Trophoblast cell (in vitro differentiated cells and primary cell): ENCODE measurements around the gene DCP2.
A peak's percentile ranks its signal among the peaks of the same experiment; 100 is the strongest.

ENCODE experiments used
- DNase-seq, 2 donors: peaks; one replicate each; pipeline ENCODE4 v3.0.0-alpha.2; 2016
- H2AFZ ChIP-seq: 2 replicates; pipeline ENCODE4 v1.6.1; 2013; ENCODE audit warnings: low read length, moderate library complexity, mild to moderate bottlenecking; ENCODE audit not compliant: insufficient read depth, poor library complexity
- H2AK5ac ChIP-seq: 2 replicates; pipeline ENCODE4 v1.6.1; 2013; ENCODE audit warnings: mild to moderate bottlenecking, low read length
- H2BK120ac ChIP-seq: 2 replicates; pipeline ENCODE4 v1.6.1; 2013; ENCODE audit warnings: low read length, mild to moderate bottlenecking, moderate library complexity; ENCODE audit not compliant: insufficient read depth, poor library complexity
- H2BK12ac ChIP-seq: 2 replicates; pipeline ENCODE4 v1.6.1; 2013; ENCODE audit warnings: mild to moderate bottlenecking, low read length, moderate library complexity
- H2BK5ac ChIP-seq: 2 replicates; pipeline ENCODE4 v1.6.1; 2013; ENCODE audit warnings: low read length, low read depth, moderate library complexity, mild to moderate bottlenecking; ENCODE audit not compliant: poor library complexity
- H3K14ac ChIP-seq: 2 replicates; pipeline ENCODE4 v1.6.1; 2013; ENCODE audit warnings: mild to moderate bottlenecking, low read length
- H3K18ac ChIP-seq: 2 replicates; pipeline ENCODE4 v1.6.1; 2013; ENCODE audit warnings: mild to moderate bottlenecking, low read length
- H3K23ac ChIP-seq: 2 replicates; pipeline ENCODE4 v1.6.1; 2013; ENCODE audit warnings: low read length
- H3K27ac ChIP-seq: 2 replicates; pipeline ENCODE4 v1.5.1; 2013; ENCODE audit warnings: low read depth, mild to moderate bottlenecking, inconsistent platforms, low read length, moderate library complexity
- H3K27me3 ChIP-seq: 2 replicates; pipeline ENCODE4 v1.6.1; 2013; ENCODE audit warnings: inconsistent platforms, mild to moderate bottlenecking, low read length, moderate library complexity; ENCODE audit not compliant: insufficient read depth
- H3K36me3 ChIP-seq, 2 experiments: 1 replicate in 1 of 2; 2 replicates in 1 of 2; pipeline ENCODE4 v1.6.1; 2013; ENCODE audit warnings: low read length in 2 of 2, mild to moderate bottlenecking in 2 of 2, moderate library complexity in 1 of 2; ENCODE audit not compliant: insufficient read depth in 2 of 2, control insufficient read depth in 1 of 2
- H3K4ac ChIP-seq: 2 replicates; pipeline ENCODE4 v1.6.1; 2013; ENCODE audit warnings: low read depth, mild to moderate bottlenecking, low read length, moderate library complexity
- H3K4me1 ChIP-seq, 2 experiments: 1 replicate in 1 of 2; 2 replicates in 1 of 2; pipeline ENCODE4 v1.6.1; 2013; ENCODE audit warnings: low read length in 2 of 2, mild to moderate bottlenecking in 2 of 2, moderate library complexity in 1 of 2; ENCODE audit not compliant: insufficient read depth in 2 of 2, control insufficient read depth in 1 of 2
- H3K4me2 ChIP-seq: 2 replicates; pipeline ENCODE4 v1.6.1; 2013; ENCODE audit warnings: inconsistent platforms, mild to moderate bottlenecking, low read length, moderate library complexity
- H3K4me3 ChIP-seq: 2 replicates; pipeline ENCODE4 v1.5.1; 2013; ENCODE audit warnings: mild to moderate bottlenecking, low read depth, low read length, inconsistent platforms
- H3K79me1 ChIP-seq: one replicate; pipeline ENCODE4 v1.6.1; 2013; ENCODE audit warnings: low read length
- H3K79me2 ChIP-seq: 2 replicates; pipeline ENCODE4 v1.6.1; 2013; ENCODE audit warnings: low read length, mild to moderate bottlenecking; ENCODE audit not compliant: control insufficient read depth, insufficient read depth, poor library complexity
- H3K9ac ChIP-seq: 2 replicates; pipeline ENCODE4 v1.6.1; 2013; ENCODE audit warnings: mild to moderate bottlenecking, low read length
- H3K9me3 ChIP-seq: 2 replicates; pipeline ENCODE4 v1.6.1; 2013; ENCODE audit warnings: low read depth, mild to moderate bottlenecking, control low read depth, inconsistent platforms, low read length; ENCODE audit not compliant: insufficient read depth
- H4K12ac ChIP-seq: 2 replicates; pipeline ENCODE4 v1.6.1; 2013; ENCODE audit warnings: low read depth, mild to moderate bottlenecking, low read length, moderate library complexity
- H4K8ac ChIP-seq: 2 replicates; pipeline ENCODE4 v1.6.1; 2013; ENCODE audit warnings: low read depth, mild to moderate bottlenecking, low read length, moderate library complexity
- H4K91ac ChIP-seq: one replicate; pipeline ENCODE4 v1.6.1; 2013; ENCODE audit warnings: low read depth, mild to moderate bottlenecking, low read length, moderate library complexity
- WGBS: extraction: QIAGEN DNeasy Blood & Tissue Kit; methylation state at CpG from one replicate; pipeline ENCODE4 v1.1.7; 2013; ENCODE audit warnings: missing lambda C conversion rate; ENCODE audit not compliant: insufficient read length, insufficient coverage; ENCODE audit errors: extremely low coverage; 5-methylcytosine and 5-hydroxymethylcytosine counted together

Gene DCP2

DNA sequence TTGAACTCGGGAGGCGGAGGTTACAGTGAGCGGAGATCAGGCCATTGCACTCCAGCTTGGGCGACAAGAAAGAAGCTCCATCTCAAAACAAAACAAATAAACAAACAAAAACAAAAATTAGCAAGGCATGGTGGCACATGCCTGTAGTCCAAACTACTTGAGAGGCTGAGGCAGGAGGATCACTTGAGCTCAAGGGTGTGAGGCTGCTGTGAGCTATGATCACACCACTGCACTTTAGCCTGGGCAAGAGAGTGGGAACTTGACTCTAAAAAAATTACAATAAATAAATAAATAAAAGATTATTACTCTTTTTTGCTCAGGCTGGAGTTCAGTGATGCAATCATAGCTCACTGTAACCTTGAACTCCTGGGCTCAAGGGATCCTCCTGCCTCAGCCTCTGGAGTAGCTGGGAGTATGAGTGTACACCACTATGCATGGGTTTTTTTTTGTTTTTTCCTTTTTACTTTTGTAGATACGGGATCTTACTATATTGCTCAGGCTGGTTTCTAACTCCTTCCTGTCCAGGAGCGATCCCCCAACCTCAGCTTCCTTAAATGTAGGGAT lies 9.0 kb upstream of the DCP2 start:
- Histone ChIP-seq H2BK12ac (no peak overlapping the region), H3K18ac (no peak overlapping the region), H3K4me2 (no peak overlapping the region), H3K27ac (no peak overlapping the region), H3K4ac (no peak overlapping the region), H3K9ac (no peak overlapping the region), H2AFZ (no peak overlapping the region), H2BK5ac (no peak overlapping the region), H3K14ac (no peak overlapping the region), H3K23ac (no peak overlapping the region), H4K8ac (no peak overlapping the region), H3K4me1 (peaks cover 8% of the 10 kb centered on the region in 2 experiments), H3K36me3 (no peaks in the 10 kb centered on the region), H2AK5ac (no peak overlapping the region), H4K91ac (no peak overlapping the region), H3K9me3 (no peaks in the 10 kb centered on the region), H3K79me2 (no peaks in the 10 kb centered on the region), H3K4me3 (no peak overlapping the region), H3K27me3 (no peaks in the 10 kb centered on the region), H3K79me1 (peaks cover 7% of the 10 kb centered on the region), H4K12ac (no peak overlapping the region), H2BK120ac (no peak overlapping the region)
- no CpG with 5 or more reads among the region's 6 CpGs for WGBS
- no peak for DNase-seq

DNA sequence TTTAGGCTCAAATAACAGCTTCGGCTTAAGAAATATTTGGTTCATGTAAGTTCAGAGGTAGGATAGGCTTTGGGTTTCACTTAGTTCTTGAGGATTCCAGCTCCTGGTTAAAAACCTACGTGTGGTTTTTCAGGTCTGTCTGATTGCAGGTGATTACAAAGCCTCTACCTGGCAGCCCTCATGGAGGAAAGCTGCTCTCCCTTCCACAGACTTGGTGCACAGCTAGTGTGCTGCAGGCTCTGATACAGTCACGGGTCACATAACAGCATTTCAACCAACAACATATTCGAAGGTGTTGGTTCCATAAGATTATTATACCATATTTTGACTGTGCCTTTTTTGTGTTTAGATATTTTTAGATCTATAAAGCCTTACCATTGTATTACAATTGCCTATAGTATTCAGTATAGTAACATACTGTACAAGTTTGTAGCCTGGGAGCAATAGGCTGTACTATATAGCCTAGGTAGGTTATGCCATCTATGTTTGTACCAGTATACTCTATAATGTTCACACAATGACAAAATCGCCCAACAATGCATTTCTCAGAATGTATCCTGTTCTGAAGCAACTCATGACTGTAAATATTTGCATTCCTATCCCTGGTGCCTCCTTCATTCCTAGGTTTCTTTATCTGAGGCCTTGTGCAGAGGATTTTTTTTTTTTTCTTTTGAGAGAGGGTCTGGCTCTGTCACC lies 8.0 kb upstream of the DCP2 start:
- Histone ChIP-seq H3K14ac (no peak overlapping the region), H2AFZ (no peak overlapping the region), H3K79me1 (peaks cover 7% of the 10 kb centered on the region), H3K9me3 (no peaks in the 10 kb centered on the region), H4K8ac (peak overlapping the region; percentile 50), H3K18ac (no peak overlapping the region), H3K9ac (no peak overlapping the region), H3K36me3 (no peaks in the 10 kb centered on the region), H2BK12ac (no peak overlapping the region), H3K23ac (no peak overlapping the region), H4K12ac (no peak overlapping the region), H3K4me1 (peaks cover 8 to 9% of the 10 kb centered on the region in 2 experiments), H4K91ac (peak overlapping the region; percentile 41), H3K4me2 (no peak overlapping the region), H3K27ac (no peak overlapping the region), H2AK5ac (no peak overlapping the region), H2BK5ac (no peak overlapping the region), H3K4ac (no peak overlapping the region), H3K27me3 (no peaks in the 10 kb centered on the region), H2BK120ac (peak overlapping the region; percentile 41), H3K4me3 (no peak overlapping the region), H3K79me2 (no peaks in the 10 kb centered on the region)
- peak; percentile 66 to 95 for DNase-seq
- no CpG with 5 or more reads among the region's 5 CpGs for WGBS

GRCh38 chr5:112971276-112971675 lies 5.3 kb upstream of the DCP2 start:
- Histone ChIP-seq H3K4ac (no peak overlapping the region), H4K8ac (no peak overlapping the region), H3K23ac (no peak overlapping the region), H3K36me3 (no peaks in the 10 kb centered on the region), H3K4me3 (no peak overlapping the region), H4K12ac (no peak overlapping the region), H3K18ac (no peak overlapping the region), H2BK12ac (no peak overlapping the region), H2BK5ac (no peak overlapping the region), H3K4me1 (peaks cover 14% of the 10 kb centered on the region in 2 experiments), H3K4me2 (no peak overlapping the region), H2AFZ (no peak overlapping the region), H3K79me2 (peaks cover 3% of the 10 kb centered on the region), H4K91ac (no peak overlapping the region), H3K79me1 (peaks cover 12% of the 10 kb centered on the region), H3K27ac (no peak overlapping the region), H3K27me3 (no peaks in the 10 kb centered on the region), H2AK5ac (no peak overlapping the region), H3K9ac (no peak overlapping the region), H2BK120ac (no peak overlapping the region), H3K9me3 (no peaks in the 10 kb centered on the region), H3K14ac (no peak overlapping the region)
- no CpG with 5 or more reads among the region's 4 CpGs for WGBS
- no peak for DNase-seq

DNA sequence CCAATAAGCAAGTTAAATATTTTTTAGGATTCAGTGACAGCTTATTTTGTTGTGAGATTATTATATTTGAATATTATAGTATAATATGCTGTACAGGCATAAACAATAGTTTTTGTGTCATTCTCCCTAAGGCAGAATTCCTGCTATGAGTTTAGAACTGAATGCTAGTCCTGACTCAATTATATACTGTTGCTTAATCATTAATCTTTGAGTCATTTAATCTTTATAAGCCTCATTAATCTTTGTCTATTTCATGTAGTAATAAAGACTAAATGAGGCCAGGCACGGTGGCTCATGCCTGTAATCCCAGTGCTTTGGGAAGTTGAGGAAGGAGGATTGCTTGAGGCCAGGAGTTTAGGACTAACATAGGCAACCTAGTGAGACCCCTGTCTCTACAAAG lies 3.6 kb upstream of the DCP2 start:
- Histone ChIP-seq H3K4me3 (no peak overlapping the region), H3K79me2 (peaks cover 12% of the 10 kb centered on the region), H3K23ac (no peak overlapping the region), H3K14ac (no peak overlapping the region), H2AK5ac (no peak overlapping the region), H3K4me2 (no peak overlapping the region), H3K36me3 (no peaks in the 10 kb centered on the region), H2BK12ac (no peak overlapping the region), H3K4ac (no peak overlapping the region), H3K9me3 (no peaks in the 10 kb centered on the region), H4K8ac (no peak overlapping the region), H4K12ac (no peak overlapping the region), H2BK5ac (no peak overlapping the region), H3K79me1 (peaks cover 20% of the 10 kb centered on the region), H2BK120ac (no peak overlapping the region), H4K91ac (no peak overlapping the region), H3K4me1 (peaks cover 14% of the 10 kb centered on the region in 2 experiments), H3K9ac (no peak overlapping the region), H2AFZ (no peak overlapping the region), H3K18ac (no peak overlapping the region), H3K27ac (no peak overlapping the region), H3K27me3 (no peaks in the 10 kb centered on the region)
- WGBS = no CpG with 5 or more reads among the region's 1 CpG
- DNase-seq = no peak
